Activated gamma-delta T cell (primary cell): ENCODE results near the gene SRGAP1.

Source experiments
- DNase-seq: peaks from one replicate; lab custom pipeline; 2025; lab: John Stamatoyannopoulos, UW

SRGAP1 gene

DNA sequence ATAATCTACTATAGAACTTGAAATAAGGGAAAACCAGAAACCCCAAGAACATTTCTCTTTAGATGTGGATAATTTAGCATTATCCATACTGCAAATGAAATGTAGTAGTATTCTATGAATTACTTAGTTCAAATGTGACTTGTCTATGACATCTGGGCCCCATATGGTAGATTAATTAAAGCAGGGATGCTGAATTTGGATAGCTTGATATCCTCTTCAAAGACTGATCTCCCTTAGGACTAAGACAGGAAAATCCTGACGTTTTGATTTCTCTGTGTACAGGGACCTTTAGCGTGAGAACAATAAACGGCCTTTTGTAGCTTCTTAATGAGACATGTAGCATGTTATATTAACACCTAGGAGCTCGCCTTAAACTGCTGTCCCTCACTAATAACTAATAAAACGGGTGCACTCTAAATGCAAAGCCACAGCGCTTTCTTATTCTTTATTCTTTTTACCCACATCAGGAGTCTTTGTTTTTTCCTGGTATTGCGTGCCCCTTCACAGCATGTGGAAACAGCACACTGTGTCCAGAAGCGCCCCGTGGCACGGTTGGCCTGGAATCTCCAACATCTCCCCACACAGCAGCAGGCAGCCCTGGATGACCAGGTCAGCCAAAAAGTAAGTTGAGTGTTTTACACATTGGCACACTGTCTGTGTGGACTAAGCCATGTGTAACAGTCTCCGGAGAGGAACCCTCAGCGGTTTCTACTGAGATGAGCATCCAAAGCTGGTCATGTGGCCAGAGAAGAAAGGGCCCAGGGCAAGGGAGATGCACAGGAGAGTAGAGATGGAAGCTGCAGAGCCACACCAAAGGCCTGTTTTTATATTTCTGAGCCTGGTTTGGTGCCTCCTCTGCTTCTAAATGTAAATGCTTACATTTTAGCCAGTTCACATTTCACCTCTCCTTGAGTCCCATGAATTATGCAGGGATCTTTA is 93.1 kb downstream of the SRGAP1 start:
- no peak for DNase-seq

- no peak for DNase-seq
These were observed 96.0 kb downstream of the SRGAP1 start for GRCh38 chr12:63940310-63941005.

GRCh38 chr12:63941166-63941800 is 96.8 kb downstream of the SRGAP1 start:
- DNase-seq, result no peak

DNA sequence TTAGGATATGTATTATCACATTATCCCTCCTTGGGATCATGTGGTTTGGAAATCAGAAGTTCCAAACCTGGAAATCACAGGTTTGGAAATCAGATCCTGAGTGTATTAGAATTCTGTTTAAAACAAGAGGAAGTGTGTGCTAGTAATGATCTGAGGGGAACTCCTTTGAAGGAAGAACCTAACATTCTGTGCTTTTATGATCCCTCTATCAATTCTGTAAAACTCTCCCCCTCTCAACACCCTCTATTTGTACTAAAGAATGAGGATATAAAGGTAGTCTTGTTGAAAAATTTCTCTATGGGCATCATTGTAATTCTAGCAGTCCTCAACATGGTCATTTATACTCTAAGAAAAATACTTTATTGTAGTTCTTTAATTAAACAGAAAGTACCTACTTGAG is 97.4 kb downstream of the SRGAP1 start:
- no peak for DNase-seq

DNA sequence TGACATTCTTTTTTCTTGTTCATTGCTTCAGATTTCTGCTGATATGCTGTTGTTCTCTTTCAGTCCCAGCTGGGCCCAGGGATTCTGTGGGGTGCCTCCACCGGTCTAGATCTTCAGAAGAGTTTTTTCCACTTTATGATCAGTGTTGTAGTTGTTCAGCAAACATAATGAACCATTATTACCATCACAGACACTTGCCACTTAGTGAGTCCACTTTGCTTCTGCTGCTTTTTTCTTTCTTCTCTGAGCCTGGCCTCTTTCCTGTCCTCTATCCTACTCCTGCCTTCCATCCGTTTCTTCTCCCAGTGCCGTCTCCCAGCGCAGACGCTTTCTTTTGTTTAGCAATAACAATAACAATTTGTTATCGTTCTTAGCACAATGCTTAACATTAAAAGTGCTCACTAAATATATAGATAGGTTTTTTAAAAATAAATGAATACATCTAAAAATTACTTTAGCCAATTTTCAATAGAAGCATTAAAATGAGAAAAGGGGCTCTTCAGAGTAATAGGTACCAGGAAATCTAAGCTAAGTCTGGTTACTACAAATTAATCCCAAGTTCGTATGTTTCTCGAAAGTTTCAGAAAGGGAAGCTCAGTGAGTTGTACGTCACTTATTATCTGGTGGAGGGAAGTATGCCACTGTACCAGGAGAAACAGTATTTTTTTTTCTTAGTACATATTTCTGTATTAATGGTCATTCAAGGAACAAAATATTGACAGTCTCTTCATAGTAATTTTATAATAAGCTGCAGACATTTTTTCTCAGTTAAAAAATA is 98.2 kb downstream of the SRGAP1 start:
- DNase-seq, result no peak

- no peak for DNase-seq
These were observed 99.6 kb downstream of the SRGAP1 start for GRCh38 chr12:63944034-63944579.

DNA sequence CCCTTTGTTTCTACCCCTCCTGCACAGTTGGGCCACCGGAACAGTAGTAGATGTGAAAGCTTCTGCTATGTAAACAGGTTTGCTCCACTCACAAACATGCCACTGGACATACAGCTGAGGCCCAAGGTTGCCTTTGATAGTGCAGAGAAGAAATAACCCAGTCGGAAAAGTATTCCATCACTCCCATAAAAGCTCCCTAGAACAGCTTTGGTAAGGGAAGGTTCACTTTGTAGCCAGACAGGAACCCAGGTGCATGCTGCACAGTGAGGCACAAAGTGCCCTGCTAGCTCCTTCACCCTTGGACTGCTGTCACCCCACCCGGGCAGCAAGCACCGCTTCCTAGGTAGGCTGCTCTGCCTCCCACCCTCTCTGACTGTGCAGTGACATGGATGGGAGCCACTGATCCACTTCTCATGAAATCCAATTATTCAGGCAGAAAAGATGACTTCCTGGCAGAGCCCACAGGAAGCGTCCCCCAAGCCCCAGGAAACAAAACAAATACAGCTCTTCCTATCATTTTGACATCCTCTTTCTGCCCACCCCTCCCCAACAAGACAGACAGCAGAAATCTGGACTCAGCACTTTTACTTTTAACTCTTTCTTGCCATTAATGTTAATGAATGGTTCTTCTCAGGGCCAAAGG is 100.2 kb downstream of the SRGAP1 start:
- DNase-seq, result no peak

DNA sequence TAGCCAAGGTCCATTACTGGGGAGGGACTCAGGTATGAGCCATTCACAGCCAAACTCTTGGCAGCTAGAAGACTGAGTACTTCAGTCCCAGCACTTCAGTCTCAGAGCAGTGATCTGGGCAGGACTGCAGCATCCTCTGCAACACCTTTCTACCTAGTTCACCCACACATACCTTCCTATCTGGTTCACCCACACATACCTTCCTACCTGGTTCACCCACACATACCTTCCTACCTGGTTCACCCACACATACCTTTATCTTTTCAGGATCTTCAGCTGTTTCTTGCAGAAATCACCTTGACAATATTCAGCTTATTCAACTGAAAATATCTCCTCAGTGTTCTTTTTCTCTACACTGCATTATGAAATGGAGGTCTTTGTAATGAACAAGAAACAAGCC is 101.3 kb downstream of the SRGAP1 start:
- DNase-seq, result no peak

- DNase-seq, result no peak
These were observed 103.7 kb downstream of the SRGAP1 start for GRCh38 chr12:63948211-63948610.

GRCh38 chr12:63949902-63950301 is 105.4 kb downstream of the SRGAP1 start:
- no peak for DNase-seq

GRCh38 chr12:63952995-63953394 is 108.5 kb downstream of the SRGAP1 start:
- no peak for DNase-seq

DNA sequence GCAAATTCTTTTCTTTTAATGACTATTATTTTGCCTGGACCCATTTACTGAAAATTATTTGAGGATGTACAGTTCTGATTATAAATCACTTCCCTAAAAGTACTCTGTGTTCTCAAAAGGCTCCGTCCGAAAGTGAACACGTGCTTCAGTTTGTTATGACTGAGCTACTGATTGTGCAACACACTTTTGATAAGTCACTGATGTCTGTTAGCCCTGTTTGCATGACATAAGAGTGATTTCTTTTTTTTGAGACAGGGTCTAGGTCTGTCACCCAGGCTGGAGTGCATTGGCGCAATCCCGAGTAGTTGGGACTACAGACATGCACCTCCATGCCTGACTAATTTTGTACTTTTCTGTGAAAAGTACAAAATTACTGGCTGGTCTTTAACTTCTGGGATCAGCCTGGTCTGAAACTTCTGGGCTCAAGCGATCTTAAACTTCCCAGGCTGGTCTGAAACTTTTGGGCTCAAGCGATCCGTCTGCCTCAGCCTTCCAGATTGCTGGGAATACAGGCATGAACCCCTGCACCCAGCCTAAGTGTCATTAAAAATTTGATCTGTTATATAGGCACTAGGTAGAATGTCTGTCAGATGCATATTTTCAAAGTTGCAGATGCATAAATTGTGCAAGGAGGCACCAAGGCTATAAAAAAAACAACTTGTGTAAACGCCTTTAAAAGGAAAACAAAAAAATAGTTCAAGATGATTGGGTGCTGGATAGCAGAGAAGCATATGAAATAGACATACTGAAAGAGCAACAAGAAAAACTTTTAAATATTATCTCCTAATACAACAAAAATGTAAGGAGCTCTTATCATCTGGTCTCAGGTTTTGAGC is 111.5 kb downstream of the SRGAP1 start:
- no peak for DNase-seq

DNA sequence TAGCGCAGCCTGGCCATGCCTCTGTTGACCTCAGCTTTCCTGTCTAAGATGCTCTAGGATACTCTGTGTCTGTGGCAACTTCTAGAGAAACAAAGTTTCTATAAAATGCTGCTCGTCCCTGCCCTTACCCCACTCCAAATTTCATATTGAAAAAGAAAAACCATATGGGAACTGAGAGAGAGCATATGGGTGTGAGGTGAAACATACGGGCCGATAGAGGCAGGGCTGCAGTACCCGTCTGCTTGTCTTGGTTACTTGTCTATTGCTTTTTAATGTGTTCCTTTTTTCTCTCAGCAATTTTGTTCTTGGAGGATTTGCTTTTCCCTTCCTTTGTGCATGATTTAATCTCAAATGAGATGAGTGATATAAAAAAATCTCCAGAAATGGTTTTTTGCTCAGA is 113.0 kb downstream of the SRGAP1 start:
- no peak for DNase-seq

- DNase-seq, result no peak
These were observed 114.5 kb downstream of the SRGAP1 start for GRCh38 chr12:63958876-63959580.

DNA sequence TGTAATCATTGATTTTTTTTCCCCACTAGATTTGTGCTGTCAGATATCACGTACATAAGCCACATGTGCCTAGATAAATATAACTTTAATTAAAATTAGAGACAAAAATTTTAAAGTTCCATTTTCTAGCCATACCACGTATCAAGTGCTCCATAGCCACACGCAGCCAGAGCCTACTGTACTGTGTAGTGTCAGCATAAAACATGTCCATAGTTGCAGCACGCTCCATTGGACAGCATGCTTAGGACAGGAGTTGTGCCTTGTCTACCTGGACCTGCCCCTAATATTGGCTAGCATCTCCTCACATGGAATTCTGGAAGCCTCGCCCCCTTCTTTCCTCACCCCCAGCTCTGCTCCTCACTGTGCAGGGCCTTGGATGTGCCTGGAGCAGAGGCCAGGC is 116.5 kb downstream of the SRGAP1 start:
- no peak for DNase-seq

DNA sequence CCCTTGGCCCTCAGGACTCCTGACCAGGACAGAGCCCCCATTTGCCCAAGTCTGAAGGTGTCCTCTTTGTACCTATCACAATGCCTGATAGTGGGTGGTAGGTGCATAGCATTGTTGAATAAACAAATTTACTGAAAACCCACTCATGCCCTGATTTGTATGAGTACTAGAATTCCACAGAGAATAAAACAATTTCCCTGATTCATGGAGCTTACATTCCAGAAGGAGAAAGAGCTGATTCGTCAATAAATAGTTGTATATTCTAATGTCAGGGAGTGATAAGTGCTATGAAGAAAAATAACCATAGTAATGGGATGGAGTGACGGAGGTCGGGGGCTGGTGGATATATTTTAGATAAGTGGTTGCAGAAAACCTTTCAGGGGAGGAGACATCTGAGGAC is 117.0 kb downstream of the SRGAP1 start:
- DNase-seq, result no peak

- no peak for DNase-seq
These were observed 119.4 kb downstream of the SRGAP1 start for GRCh38 chr12:63963868-63964267.

GRCh38 chr12:63964301-63964700 is 119.8 kb downstream of the SRGAP1 start:
- DNase-seq, result no peak

DNA sequence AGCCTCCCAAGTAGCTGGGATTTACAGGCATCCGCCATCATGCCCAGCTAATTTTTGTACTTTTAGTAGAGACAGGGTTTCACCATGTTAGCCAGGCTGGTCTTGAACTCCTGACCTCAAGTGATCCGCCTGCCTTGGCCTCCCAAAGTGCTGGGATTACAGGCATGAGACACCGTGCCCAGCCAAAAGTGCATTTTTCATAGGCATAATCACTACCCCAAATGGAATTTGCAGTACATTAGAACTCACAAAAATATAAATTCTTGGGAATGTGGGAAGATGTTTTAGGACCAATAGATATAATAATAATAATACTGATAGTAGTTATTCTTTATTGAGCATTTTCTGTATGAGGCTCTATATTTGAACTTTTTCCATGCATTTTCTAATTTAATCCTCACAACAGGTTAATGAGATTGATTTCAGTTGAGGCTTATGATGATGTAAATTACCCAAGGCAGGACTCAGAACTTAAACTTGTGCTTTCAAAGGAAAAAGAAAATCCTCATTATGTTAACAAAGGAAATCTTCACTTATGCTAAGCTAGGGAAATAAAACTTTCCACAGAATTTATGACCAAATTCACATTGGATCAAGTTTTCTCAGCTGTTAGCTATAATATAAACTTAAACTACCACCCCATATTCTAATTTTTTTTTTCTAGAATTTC is 121.6 kb downstream of the SRGAP1 start:
- DNase-seq, result no peak
